ENCODE results near the gene ACTN4.

- TF ChIP-seq CTCF (IDR thresholded peaks at IDR 0.05) (no peak), POLR2A (IDR thresholded peaks at IDR 0.05) (no peak)
Observed at GRCh38 chr19:38763795-38764220, 116.4 kb downstream of the ACTN4 start.
